ENCODE data around the gene BMERB1. TPM values are rescaled to one million over a fixed set of nuclear protein-coding genes. Genes with fewer than 3 reads are reported as not detected.

Gene BMERB1
- total RNA-seq, 1 experiment from 2014 or later = 3.8 TPM

- H3K9me3 ChIP-seq (ENCODE audit: low read length) = no peaks in the 10 kb centered on the region
- H2AFZ ChIP-seq (ENCODE audit: low read length) = no peak overlapping the region
- no peaks in the 10 kb centered on the region for H3F3A ChIP-seq (ENCODE audit: low read length, unreplicated experiment)
- no peak overlapping the region for H3K9ac ChIP-seq (ENCODE audit: low read length)
- intact Hi-C loops (cut with micrococcal nuclease) = no loop called here
- H3K36me3 ChIP-seq (ENCODE audit: low read depth, low read length) = no peaks in the 10 kb centered on the region
- TF ChIP-seq EZH2phosphoT487 (IDR thresholded peaks at IDR 0.05; ENCODE audit: borderline replicate concordance, low read length) (no peak), EZH2 (IDR thresholded peaks at IDR 0.05; ENCODE audit: low read length, unreplicated experiment) (no peak)
- H3K4me2 ChIP-seq (ENCODE audit: low read length) = no peak overlapping the region
- H3K27ac ChIP-seq (ENCODE audit: low read length) = no peak overlapping the region
- ATAC-seq (no peak), DNase-seq (no peak)
- no TSS peak for BruUV-seq (replicated peaks)
- H3K27me3 ChIP-seq (ENCODE audit: low read length) = no peaks in the 10 kb centered on the region
- no peaks in the 10 kb centered on the region for H3K4me1 ChIP-seq (ENCODE audit: insufficient read depth, low read length)
- H4K20me1 ChIP-seq (ENCODE audit: low read length) = no peaks in the 10 kb centered on the region
- ChIA-PET POLR2A (ENCODE audit: unreplicated experiment) (no interaction called here), CTCF (no interaction called here)
- no peaks in the 10 kb centered on the region for H3K9me2 ChIP-seq (replicated peaks; ENCODE audit: low read length)
- H3K79me2 ChIP-seq (ENCODE audit: low read length) = no peaks in the 10 kb centered on the region
- no peak overlapping the region for H3K4me3 ChIP-seq (ENCODE audit: low read length)
Measured at GRCh38 chr16:15535772-15536171, 101.4 kb downstream of the BMERB1 start.

- H3K4me3 ChIP-seq (ENCODE audit: low read length) = no peak overlapping the region
- H3K9me2 ChIP-seq (replicated peaks; ENCODE audit: low read length) = no peaks in the 10 kb centered on the region
- ChIA-PET CTCF (no interaction called here), POLR2A (ENCODE audit: unreplicated experiment) (no interaction called here)
- H3K27ac ChIP-seq (ENCODE audit: low read length) = no peak overlapping the region
- no peaks in the 10 kb centered on the region for H3K36me3 ChIP-seq (ENCODE audit: low read depth, low read length)
- no peaks in the 10 kb centered on the region for H3K9me3 ChIP-seq (ENCODE audit: low read length)
- H4K20me1 ChIP-seq (ENCODE audit: low read length) = no peaks in the 10 kb centered on the region
- H3K9ac ChIP-seq (ENCODE audit: low read length) = no peak overlapping the region
- H3K79me2 ChIP-seq (ENCODE audit: low read length) = no peaks in the 10 kb centered on the region
- no peaks in the 10 kb centered on the region for H3K27me3 ChIP-seq (ENCODE audit: low read length)
- no peak for DNase-seq
- H2AFZ ChIP-seq (ENCODE audit: low read length) = no peak overlapping the region
- BruUV-seq (replicated peaks) = no TSS peak
- no peak for ATAC-seq
- intact Hi-C loops (cut with micrococcal nuclease) = no loop called here
- no peaks in the 10 kb centered on the region for H3F3A ChIP-seq (ENCODE audit: low read length, unreplicated experiment)
- H3K4me2 ChIP-seq (ENCODE audit: low read length) = no peak overlapping the region
- TF ChIP-seq CTCF (conservative IDR thresholded peaks at IDR 0.05; ENCODE audit: low read depth, low read length) = no peak
- no peak for TF ChIP-seq EZH2phosphoT487 (IDR thresholded peaks at IDR 0.05; ENCODE audit: borderline replicate concordance, low read length)
- no peak for TF ChIP-seq EZH2 (IDR thresholded peaks at IDR 0.05; ENCODE audit: low read length, unreplicated experiment)
- H3K4me1 ChIP-seq (ENCODE audit: insufficient read depth, low read length) = no peaks in the 10 kb centered on the region
Measured at GRCh38 chr16:15536843-15537242, 102.5 kb downstream of the BMERB1 start.

- H2AFZ ChIP-seq (ENCODE audit: low read length) = no peak overlapping the region
- H3K9me2 ChIP-seq (replicated peaks; ENCODE audit: low read length) = no peaks in the 10 kb centered on the region
- no peak overlapping the region for H3K4me3 ChIP-seq (ENCODE audit: low read length)
- H3K79me2 ChIP-seq (ENCODE audit: low read length) = no peaks in the 10 kb centered on the region
- H3F3A ChIP-seq (ENCODE audit: low read length, unreplicated experiment) = no peaks in the 10 kb centered on the region
- ChIA-PET POLR2A (ENCODE audit: unreplicated experiment) (no interaction called here), CTCF (no interaction called here)
- intact Hi-C loops (cut with micrococcal nuclease) = no loop called here
- H4K20me1 ChIP-seq (ENCODE audit: low read length) = no peaks in the 10 kb centered on the region
- H3K36me3 ChIP-seq (ENCODE audit: low read depth, low read length) = no peaks in the 10 kb centered on the region
- ATAC-seq (no peak), DNase-seq (no peak)
- no peak overlapping the region for H3K27ac ChIP-seq (ENCODE audit: low read length)
- no peak for TF ChIP-seq EZH2 (IDR thresholded peaks at IDR 0.05; ENCODE audit: low read length, unreplicated experiment)
- no peak for TF ChIP-seq CTCF (conservative IDR thresholded peaks at IDR 0.05; ENCODE audit: low read depth, low read length)
- no peak for TF ChIP-seq EZH2phosphoT487 (IDR thresholded peaks at IDR 0.05; ENCODE audit: borderline replicate concordance, low read length)
- H3K4me1 ChIP-seq (ENCODE audit: insufficient read depth, low read length) = no peaks in the 10 kb centered on the region
- no peak overlapping the region for H3K4me2 ChIP-seq (ENCODE audit: low read length)
- H3K9me3 ChIP-seq (ENCODE audit: low read length) = no peaks in the 10 kb centered on the region
- no TSS peak for BruUV-seq (replicated peaks)
- no peaks in the 10 kb centered on the region for H3K27me3 ChIP-seq (ENCODE audit: low read length)
- H3K9ac ChIP-seq (ENCODE audit: low read length) = no peak overlapping the region
Measured at GRCh38 chr16:15538507-15538906, 104.1 kb downstream of the BMERB1 start.
